Measurements from ENCODE around the gene TRAK2. TPM values are rescaled to one million over a fixed set of nuclear protein-coding genes. Genes with fewer than 3 reads are reported as not detected.
"Not testable (repeated sequence)": the region's sequence is repeated elsewhere in the genome, so short reads cannot be mapped to it uniquely, and the experiment has no call there.

Gene TRAK2, protein sequence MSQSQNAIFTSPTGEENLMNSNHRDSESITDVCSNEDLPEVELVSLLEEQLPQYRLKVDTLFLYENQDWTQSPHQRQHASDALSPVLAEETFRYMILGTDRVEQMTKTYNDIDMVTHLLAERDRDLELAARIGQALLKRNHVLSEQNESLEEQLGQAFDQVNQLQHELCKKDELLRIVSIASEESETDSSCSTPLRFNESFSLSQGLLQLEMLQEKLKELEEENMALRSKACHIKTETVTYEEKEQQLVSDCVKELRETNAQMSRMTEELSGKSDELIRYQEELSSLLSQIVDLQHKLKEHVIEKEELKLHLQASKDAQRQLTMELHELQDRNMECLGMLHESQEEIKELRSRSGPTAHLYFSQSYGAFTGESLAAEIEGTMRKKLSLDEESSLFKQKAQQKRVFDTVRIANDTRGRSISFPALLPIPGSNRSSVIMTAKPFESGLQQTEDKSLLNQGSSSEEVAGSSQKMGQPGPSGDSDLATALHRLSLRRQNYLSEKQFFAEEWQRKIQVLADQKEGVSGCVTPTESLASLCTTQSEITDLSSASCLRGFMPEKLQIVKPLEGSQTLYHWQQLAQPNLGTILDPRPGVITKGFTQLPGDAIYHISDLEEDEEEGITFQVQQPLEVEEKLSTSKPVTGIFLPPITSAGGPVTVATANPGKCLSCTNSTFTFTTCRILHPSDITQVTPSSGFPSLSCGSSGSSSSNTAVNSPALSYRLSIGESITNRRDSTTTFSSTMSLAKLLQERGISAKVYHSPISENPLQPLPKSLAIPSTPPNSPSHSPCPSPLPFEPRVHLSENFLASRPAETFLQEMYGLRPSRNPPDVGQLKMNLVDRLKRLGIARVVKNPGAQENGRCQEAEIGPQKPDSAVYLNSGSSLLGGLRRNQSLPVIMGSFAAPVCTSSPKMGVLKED
- 10 to 100 TPM in 7 of 8 experiments, 1 to 10 TPM in 1; 8.3 to 58.5 (median 17.8) TPM for total RNA-seq

DNA sequence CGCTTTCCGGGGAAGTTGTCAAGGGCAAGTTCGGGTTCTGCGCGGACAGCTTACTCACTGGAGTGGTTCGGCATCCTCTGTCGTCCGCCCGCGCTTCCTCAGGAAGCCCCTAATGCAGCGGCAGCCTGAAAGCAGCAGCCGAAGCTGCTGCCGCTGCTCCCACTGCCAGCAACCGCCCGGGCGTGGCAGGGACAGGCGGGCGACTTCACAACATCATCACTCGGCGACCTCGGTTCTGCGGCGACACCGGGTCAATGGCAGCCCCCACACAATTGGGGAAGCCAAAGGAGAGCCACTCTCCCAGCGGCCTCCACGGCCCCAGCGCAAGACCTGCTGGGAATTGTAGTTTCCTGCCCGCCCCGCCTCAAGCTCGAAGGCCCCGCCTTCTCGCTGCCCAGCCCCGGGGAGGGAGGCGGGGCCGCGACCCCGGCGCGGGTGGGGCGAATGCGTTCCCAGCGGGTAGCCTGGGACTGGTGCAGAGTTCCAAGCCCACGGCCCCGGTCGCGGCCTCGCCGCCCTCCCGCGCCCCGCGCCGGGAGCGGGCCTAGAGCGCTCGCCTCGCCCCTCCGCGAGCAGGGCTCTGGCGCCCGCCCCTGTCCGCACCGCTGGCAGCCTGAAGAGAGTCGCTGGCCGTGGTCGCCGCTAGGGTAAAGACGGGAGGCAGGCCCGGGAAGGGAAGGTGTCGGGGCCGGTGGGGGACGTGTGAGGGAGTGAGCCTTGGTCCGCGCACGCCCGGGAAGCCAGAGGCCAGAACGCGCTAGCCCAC, at the start of gene TRAK2, which contains the start of gene STRADB:
Gene TRAK2, minus strand, starts transcription at position 167 of the 766 bp plus-strand sequence. CDS start 30,951 bp downstream, outside the sequence.
Gene STRADB, plus strand, starts transcription at position 449 of the 766 bp plus-strand sequence. CDS start 3,101 bp downstream, outside the sequence.
- peaks cover 4 to 14% of the 10 kb centered on the region in 2 donors for H3K4me1 ChIP-seq (replicated peaks in 1 of 2)
- ATAC-seq (replicated peaks in 6 of 8): peak; percentile 89 to 94 (median 91)
- H3K4me3 ChIP-seq: peak within 1 kb of the TSS; percentile 64 to 89 (median 78)
- H3K27ac ChIP-seq: peak within 1 kb of the TSS; percentile 84 to 88
- WGBS, 10 experiments: 0% methylated on average over 2 to 22 of the region's 78 CpGs; no CpG with 5 or more reads in 7 of the 10 experiments
- in situ Hi-C loops (cut with MboI; ENCODE audit: low pct_unique_long_range_greater_than_20kb in 2 of 9, low sequenced_read_pairs in 9 of 9, unreplicated experiment in 9 of 9): loop anchor here in 1 of 9 experiments (25.0 kb wide), 1 partner anchor 186 kb away; the partner anchor contains the start of gene TMEM237

DNA sequence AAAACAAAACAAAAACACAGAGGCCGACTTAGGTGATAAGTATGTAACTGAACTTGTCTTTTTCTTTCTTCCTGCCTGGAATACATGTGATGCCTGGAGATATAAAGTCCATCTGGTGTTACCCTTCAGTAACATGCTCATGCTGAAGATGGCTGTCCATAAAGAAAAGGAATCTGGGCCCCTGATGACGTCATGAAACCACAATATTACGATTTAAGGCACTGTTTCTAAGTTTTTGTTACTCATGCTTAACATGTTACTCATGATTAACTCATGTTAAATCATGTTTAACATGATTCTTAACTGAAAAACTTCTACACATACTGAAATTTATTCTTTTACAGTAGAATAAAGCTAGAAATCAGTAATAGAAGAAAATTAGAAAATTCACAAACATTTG, 49.3 kb upstream of the TRAK2 start:
- no peaks in the 10 kb centered on the region for H3K4me1 ChIP-seq (replicated peaks in 1 of 2)
- H3K4me3 ChIP-seq: no peak overlapping the region
- no peak for ATAC-seq (replicated peaks in 6 of 8)
- 29 to 88% (median 48%) methylated on average over 2 to 3 of the region's 3 CpGs; no CpG with 5 or more reads in 2 of the 10 experiments for WGBS, 10 experiments
- no peak overlapping the region for H3K27ac ChIP-seq
- in situ Hi-C loops (cut with MboI; ENCODE audit: low pct_unique_long_range_greater_than_20kb in 2 of 9, low sequenced_read_pairs in 9 of 9, unreplicated experiment in 9 of 9): no loop called here

DNA sequence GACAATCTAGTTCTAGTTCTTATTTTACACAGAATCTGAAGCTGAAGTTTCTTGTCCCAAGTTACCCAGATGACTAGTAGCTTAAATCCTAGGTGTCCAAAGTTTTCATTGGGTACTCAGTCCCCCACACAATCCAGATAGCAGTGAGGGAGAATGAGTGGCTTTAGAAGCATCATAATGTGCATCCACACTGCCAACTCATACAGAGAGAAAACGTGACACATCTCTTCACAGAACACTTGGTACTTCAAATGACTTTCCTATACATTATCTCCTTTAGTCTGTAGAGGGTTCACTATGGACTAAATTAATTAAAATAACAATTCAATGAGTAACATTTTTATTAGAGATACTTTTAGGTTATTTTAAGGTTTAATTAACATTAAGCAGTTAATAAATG, 45.5 kb upstream of the TRAK2 start:
- H3K4me1 ChIP-seq (replicated peaks in 1 of 2): no peaks in the 10 kb centered on the region
- ATAC-seq (replicated peaks in 6 of 8): no peak
- WGBS, 10 experiments: 56 to 86% (median 57%) methylated on average over 1 of the region's 1 CpG; no CpG with 5 or more reads in 5 of the 10 experiments
- H3K4me3 ChIP-seq: no peak overlapping the region
- in situ Hi-C loops (cut with MboI; ENCODE audit: low pct_unique_long_range_greater_than_20kb in 2 of 9, low sequenced_read_pairs in 9 of 9, unreplicated experiment in 9 of 9): no loop called here
- H3K27ac ChIP-seq: no peak overlapping the region

DNA sequence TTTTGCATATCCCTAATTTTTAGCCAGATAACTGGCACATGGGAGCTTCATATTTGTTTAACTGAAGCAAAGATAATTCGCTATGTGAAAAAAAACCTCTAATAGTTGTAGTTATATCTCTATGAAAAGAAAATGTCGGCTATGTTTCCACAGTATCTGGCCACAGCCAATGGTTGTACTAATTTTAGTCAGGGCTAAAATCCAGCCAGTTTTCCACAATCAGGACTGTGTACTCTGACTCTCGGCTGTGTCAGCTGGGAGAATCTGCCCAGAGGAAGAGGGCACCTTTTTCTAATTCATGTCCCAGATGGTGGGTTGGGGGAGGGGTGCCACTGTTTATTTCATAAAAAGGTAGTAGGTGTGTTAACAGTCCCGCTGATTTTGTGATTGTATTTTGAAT, 39.0 kb upstream of the TRAK2 start:
- WGBS, 10 experiments: 75 to 100% (median 90%) methylated on average over 2 to 4 of the region's 4 CpGs; no CpG with 5 or more reads in 3 of the 10 experiments
- in situ Hi-C loops (cut with MboI; ENCODE audit: low pct_unique_long_range_greater_than_20kb in 2 of 9, low sequenced_read_pairs in 9 of 9, unreplicated experiment in 9 of 9): no loop called here

DNA sequence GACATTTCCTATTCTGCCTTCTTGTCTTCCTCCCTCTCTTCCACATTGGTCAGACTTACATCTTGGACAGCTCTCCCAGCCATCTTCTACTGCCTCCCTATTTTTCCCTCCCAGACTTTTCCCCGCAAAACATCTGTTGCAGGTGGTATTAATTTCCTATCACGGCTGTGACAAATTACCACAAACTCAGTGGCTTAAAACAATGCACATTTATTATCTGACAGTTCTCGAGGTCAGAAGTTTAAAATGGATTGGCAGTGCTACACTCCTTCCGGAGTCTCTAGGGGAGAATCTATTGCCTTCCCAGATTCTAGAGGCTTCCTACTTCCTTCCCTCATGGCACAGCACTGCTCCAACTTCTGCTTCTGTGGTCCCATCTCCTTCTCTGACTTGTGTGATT, 33.5 kb upstream of the TRAK2 start:
- Histone ChIP-seq H3K4me1 (replicated peaks in 1 of 2) (no peaks in the 10 kb centered on the region), H3K4me3 (no peak overlapping the region), H3K27ac (no peak overlapping the region)
- peak in 2 of 8 experiments; percentile 42 to 49 for ATAC-seq (replicated peaks in 6 of 8)
- in situ Hi-C loops (cut with MboI; ENCODE audit: low pct_unique_long_range_greater_than_20kb in 2 of 9, low sequenced_read_pairs in 9 of 9, unreplicated experiment in 9 of 9): no loop called here
- 6 to 100% (median 68%) methylated on average over 1 to 4 of the region's 4 CpGs for WGBS, 10 experiments

More for the DNA sequence above, 39.0 kb upstream of the TRAK2 start:
- no peak overlapping the region for H3K4me3 ChIP-seq
- H3K4me1 ChIP-seq (replicated peaks in 1 of 2): no peaks in the 10 kb centered on the region
- no peak for ATAC-seq (replicated peaks in 6 of 8)
- no peak overlapping the region for H3K27ac ChIP-seq

DNA sequence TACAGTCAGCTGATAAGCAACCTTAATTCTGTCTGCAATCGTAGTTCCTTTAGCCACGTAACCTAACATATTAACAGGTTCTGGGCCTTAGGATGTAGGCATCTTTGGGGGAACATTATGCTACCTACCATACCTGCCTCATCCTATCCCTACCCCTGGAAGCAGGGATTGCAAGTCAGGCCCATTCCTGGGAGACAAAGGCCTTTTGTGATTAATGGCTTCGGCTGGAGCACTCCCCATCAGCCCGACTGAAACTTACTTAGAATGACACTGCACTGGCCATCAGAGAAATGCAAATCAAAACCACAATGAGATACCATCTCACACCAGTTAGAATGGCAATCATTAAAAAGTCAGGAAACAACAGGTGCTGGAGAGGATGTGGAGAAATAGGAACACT, 32.5 kb upstream of the TRAK2 start:
- in situ Hi-C loops (cut with MboI; ENCODE audit: low pct_unique_long_range_greater_than_20kb in 2 of 9, low sequenced_read_pairs in 9 of 9, unreplicated experiment in 9 of 9); H3K4me1 ChIP-seq (replicated peaks in 1 of 2); ATAC-seq (replicated peaks in 6 of 8); H3K4me3 ChIP-seq; H3K27ac ChIP-seq: not testable (repeated sequence)
- WGBS, 10 experiments: 72 to 100% (median 87%) methylated on average over 1 to 4 of the region's 4 CpGs; no CpG with 5 or more reads in 6 of the 10 experiments

DNA sequence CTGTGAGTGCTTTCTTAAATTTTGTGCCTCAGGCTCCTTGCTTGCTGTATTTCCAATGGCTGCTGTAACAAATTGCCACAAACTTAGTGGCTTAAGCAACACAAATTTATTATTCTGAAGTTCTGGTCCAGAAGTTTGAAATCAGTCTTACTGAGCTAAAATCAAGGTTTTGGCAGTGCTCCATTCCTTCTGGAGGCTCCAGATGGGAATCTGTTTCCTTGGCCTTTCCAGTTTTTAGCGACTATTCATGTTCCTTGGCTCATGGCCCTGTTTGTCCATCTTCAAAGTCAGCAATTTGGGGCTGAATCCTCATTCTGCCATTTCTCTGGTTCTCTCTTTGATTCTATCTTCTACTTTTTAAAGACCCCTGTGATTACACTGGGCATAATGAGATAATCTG, 32.1 kb upstream of the TRAK2 start:
- H3K4me1 ChIP-seq (replicated peaks in 1 of 2): no peaks in the 10 kb centered on the region
- in situ Hi-C loops (cut with MboI; ENCODE audit: low pct_unique_long_range_greater_than_20kb in 2 of 9, low sequenced_read_pairs in 9 of 9, unreplicated experiment in 9 of 9): no loop called here
- WGBS, 10 experiments: 17 to 80% (median 70%) methylated on average over 1 of the region's 1 CpG; no CpG with 5 or more reads in 6 of the 10 experiments
- no peak for ATAC-seq (replicated peaks in 6 of 8)
- H3K27ac ChIP-seq: no peak overlapping the region
- no peak overlapping the region for H3K4me3 ChIP-seq

DNA sequence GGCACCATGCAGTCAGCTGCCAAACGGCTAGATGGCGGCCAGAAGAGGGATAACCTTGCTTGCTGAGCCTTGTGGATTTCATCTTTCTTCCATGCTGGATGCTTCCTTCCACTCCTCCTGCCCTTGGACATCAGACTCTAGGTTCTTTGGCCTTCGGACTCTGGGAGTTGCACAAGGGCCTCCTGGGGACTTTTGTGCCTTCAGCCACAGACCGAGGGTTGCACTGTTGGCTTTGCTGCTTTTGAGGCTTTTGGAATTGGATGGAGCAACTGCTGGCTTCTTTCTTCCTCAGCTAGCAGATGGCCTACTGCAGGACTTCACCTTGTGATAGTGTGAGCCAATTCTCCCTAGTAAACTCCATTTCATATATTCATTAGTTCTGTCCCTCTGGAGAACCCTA, 31.3 kb upstream of the TRAK2 start:
- ATAC-seq (replicated peaks in 6 of 8): no peak
- no peak overlapping the region for H3K4me3 ChIP-seq
- in situ Hi-C loops (cut with MboI; ENCODE audit: low pct_unique_long_range_greater_than_20kb in 2 of 9, low sequenced_read_pairs in 9 of 9, unreplicated experiment in 9 of 9): no loop called here
- 80 to 100% (median 87%) methylated on average over 1 to 3 of the region's 4 CpGs; no CpG with 5 or more reads in 7 of the 10 experiments for WGBS, 10 experiments
- H3K27ac ChIP-seq: no peak overlapping the region
- H3K4me1 ChIP-seq (replicated peaks in 1 of 2): no peaks in the 10 kb centered on the region

DNA sequence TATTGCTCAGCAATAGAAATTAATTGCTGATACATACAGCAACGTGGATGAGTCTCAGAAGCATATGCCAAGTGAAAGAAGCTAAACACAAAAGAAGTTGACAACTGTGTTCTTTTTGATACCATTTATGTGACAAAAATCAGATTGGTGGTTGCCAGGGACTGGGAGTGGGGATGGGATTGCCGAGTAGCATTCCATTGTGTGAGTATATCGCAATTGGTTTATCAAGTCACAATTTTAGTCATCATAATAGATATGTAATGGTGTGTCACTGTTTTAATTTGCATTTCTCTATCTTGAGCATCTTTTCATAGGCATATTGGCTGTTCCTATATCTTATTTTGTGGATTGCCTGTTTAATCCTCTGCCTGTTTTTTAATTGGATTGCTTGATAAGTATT, 21.2 kb upstream of the TRAK2 start:
- ATAC-seq (replicated peaks in 6 of 8): peak in 2 of 8 experiments; percentile 8 to 32
- WGBS, 10 experiments: 0 to 95% (median 47%) methylated on average over 1 to 3 of the region's 3 CpGs; no CpG with 5 or more reads in 2 of the 10 experiments
- no peaks in the 10 kb centered on the region for H3K4me1 ChIP-seq (replicated peaks in 1 of 2)
- H3K27ac ChIP-seq: no peak overlapping the region
- H3K4me3 ChIP-seq: no peak overlapping the region
- in situ Hi-C loops (cut with MboI; ENCODE audit: low pct_unique_long_range_greater_than_20kb in 2 of 9, low sequenced_read_pairs in 9 of 9, unreplicated experiment in 9 of 9): loop anchor here in 1 of 9 experiments (25.0 kb wide), 1 partner anchor 165 kb away; the partner anchor contains the start of gene TMEM237

DNA sequence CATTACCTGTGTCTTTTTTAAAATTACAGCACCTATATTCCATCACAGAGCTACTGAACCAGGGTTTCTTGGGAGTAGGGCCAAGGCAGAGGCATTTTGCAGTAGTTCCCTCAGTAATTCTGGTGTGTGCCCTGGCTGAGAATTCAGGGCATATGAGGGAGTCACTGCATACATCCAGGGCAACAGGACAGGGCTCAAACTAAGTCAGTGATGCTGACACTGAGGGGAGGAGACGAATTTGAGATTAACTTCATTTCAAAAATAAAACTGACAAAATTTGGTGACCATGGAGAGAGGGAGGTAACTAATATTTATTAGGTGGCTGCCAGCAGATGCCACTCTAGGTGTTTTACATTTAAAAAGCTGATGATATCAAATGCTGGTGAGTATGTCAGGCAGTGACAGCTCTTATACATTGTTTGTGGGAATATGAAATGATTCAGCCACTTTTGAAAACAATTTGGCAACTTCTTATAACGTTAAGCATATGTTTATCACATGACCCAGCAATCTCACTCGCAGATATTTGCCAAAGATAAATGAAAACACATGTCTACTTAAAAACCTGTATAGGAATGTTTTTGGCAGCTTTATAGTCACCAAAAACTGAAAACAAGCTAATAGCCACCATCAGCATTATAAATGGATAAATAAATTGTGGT, 20.6 kb upstream of the TRAK2 start:
- Histone ChIP-seq H3K4me3 (no peak overlapping the region), H3K4me1 (replicated peaks in 1 of 2) (no peaks in the 10 kb centered on the region), H3K27ac (no peak overlapping the region)
- in situ Hi-C loops (cut with MboI; ENCODE audit: low pct_unique_long_range_greater_than_20kb in 2 of 9, low sequenced_read_pairs in 9 of 9, unreplicated experiment in 9 of 9): loop anchor here in 1 of 9 experiments (25.0 kb wide), 1 partner anchor 165 kb away; the partner anchor contains the start of gene TMEM237
- 0 to 100% (median 83%) methylated on average over 2 to 3 of the region's 3 CpGs; no CpG with 5 or more reads in 1 of the 10 experiments for WGBS, 10 experiments
- ATAC-seq (replicated peaks in 6 of 8): peak in 3 of 8 experiments; percentile 27 to 48 (median 41)

DNA sequence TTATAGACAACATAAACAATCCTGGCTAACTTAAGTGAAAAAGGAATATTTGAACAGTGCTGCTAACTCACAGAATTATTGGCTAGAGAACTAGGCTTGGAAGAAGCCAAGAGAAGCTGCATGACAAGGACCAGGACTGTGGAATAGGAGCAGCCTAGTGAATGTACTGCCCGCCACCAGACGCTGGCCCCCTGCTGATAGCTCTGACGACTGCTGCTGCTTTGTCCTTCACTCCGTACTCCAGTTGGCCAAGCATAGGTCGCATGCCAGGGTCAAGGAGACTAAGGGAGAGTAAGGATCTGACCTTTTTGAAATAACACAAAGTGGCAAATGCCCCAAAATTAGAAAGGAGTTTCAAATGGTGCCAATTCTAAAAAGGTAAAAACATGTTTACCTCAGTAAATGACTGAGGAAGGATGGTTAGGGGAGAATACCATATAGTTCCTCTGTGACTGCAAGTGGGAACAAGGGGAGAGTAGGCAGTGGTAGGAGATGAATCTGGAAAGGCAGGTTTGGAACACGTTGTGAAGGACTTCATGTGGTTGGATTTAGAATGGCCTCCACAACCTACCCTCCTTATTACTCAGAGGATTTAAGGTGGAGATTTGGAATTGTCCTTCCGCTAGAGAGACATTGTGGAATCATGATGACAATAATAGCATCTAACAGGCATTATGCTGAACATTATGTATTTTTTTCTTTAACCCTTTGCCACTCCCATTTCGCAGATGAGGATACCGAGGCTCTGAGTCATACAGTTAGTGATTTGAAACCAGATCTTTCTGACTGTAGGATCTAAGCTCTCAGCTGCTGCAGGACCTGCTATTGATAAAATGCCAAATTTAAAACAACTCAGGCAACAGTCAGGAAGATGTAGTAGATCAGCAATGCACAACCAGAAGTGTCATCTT, 19.8 kb upstream of the TRAK2 start:
- peak in 3 of 8 experiments; percentile 32 to 79 (median 79) for ATAC-seq (replicated peaks in 6 of 8)
- Histone ChIP-seq H3K4me3 (no peak overlapping the region), H3K4me1 (replicated peaks in 1 of 2) (peaks cover 0 to 5% of the 10 kb centered on the region in 2 donors), H3K27ac (no peak overlapping the region)
- in situ Hi-C loops (cut with MboI; ENCODE audit: low pct_unique_long_range_greater_than_20kb in 2 of 9, low sequenced_read_pairs in 9 of 9, unreplicated experiment in 9 of 9): loop anchor here in 1 of 9 experiments (25.0 kb wide), 1 partner anchor 166 kb away; the partner anchor contains the start of gene TMEM237
- WGBS, 10 experiments: 0 to 100% (median 76%) methylated on average over 1 to 9 of the region's 9 CpGs; no CpG with 5 or more reads in 1 of the 10 experiments
